Astrocyte (in vitro differentiated cells and primary cell): ENCODE results near the gene ITGA3.

Experiments used
- CTCF ChIP-seq: IDR thresholded peaks from 2 replicates; pipeline ENCODE4 v1.5.1; 2011; ENCODE audit warnings: low read depth, mild to moderate bottlenecking, inconsistent platforms, low read length, moderate library complexity; ENCODE audit not compliant: insufficient read depth
- EZH2 ChIP-seq: IDR thresholded peaks from 2 replicates; pipeline ENCODE4 v1.6.1; 2012; ENCODE audit warnings: mild to moderate bottlenecking, low read length, inconsistent platforms; ENCODE audit not compliant: insufficient read depth

- TF ChIP-seq CTCF = no peak
- TF ChIP-seq EZH2 = no peak
Observed at GRCh38 chr17:50055055-50055425, 870 bp upstream of the ITGA3 start.
